Measurements from ENCODE around the gene CLTRN. TPM values are rescaled to one million over a fixed set of nuclear protein-coding genes. Genes with fewer than 3 reads are reported as not detected.
A peak's percentile ranks its signal among the peaks of the same experiment; 100 is the strongest.

CLTRN gene
- total and polyA plus RNA-seq, 2 donors (not counting 1 experiment from before 2014, with no cell fraction given): 0.50 to 0.51 TPM

DNA sequence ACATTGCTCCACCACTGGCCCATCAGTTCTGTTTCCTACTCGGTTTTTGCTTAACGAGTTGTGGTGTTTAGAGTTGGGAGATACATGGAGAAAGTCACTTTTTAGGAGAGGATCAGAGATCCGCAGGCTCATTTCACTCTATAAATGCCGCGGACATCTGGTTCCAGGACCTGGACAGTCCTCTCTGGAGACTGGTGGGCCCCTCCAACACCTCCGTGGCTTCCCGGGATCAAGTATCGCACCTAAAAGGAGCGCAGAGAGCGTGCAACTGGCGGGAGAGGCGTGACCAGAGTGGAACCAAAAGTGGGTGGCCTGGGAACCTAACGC lies 9.9 kb upstream of the CLTRN start:
- DNase-seq (ENCODE audit: low read depth in 2 of 2): no peak
- Histone ChIP-seq H3K27ac (ENCODE audit: insufficient read depth, low read length) (peak overlapping the region; percentile 99), H3K79me2 (ENCODE audit: control insufficient read depth, insufficient read depth, low read length) (peaks cover 37% of the 10 kb centered on the region), H4K20me1 (ENCODE audit: control insufficient read depth, extremely low read depth, insufficient read depth, low read length) (no peaks in the 10 kb centered on the region), H3K4me2 (ENCODE audit: extremely low read depth, insufficient read depth, low read length) (peak overlapping the region; percentile 59), H2AFZ (ENCODE audit: low read length) (peak overlapping the region; percentile 93), H3K36me3 (ENCODE audit: control insufficient read depth, insufficient read depth, low read length) (no peaks in the 10 kb centered on the region), H3K4me1 (ENCODE audit: control insufficient read depth, extremely low read depth, insufficient read depth, low read length) (no peaks in the 10 kb centered on the region), H3K9ac (ENCODE audit: insufficient read depth, low read length) (no peak overlapping the region), H3K27me3 (ENCODE audit: control insufficient read depth, insufficient read depth, low read length) (no peaks in the 10 kb centered on the region), H3K4me3 (replicated peaks in 1 of 4; ENCODE audit: control extremely low read depth in 1 of 4, insufficient read depth in 1 of 4, low read depth in 3 of 4, low read length in 4 of 4) (peak overlapping the region; percentile 75 to 100 (median 93)), H3K9me3 (ENCODE audit: control insufficient read depth, insufficient read depth, low read depth, low read length) (no peaks in the 10 kb centered on the region)
- no peak for TF ChIP-seq EZH2 (IDR thresholded peaks at IDR 0.05; ENCODE audit: low read length, missing control alignments)
- TF ChIP-seq, protein P1, sequence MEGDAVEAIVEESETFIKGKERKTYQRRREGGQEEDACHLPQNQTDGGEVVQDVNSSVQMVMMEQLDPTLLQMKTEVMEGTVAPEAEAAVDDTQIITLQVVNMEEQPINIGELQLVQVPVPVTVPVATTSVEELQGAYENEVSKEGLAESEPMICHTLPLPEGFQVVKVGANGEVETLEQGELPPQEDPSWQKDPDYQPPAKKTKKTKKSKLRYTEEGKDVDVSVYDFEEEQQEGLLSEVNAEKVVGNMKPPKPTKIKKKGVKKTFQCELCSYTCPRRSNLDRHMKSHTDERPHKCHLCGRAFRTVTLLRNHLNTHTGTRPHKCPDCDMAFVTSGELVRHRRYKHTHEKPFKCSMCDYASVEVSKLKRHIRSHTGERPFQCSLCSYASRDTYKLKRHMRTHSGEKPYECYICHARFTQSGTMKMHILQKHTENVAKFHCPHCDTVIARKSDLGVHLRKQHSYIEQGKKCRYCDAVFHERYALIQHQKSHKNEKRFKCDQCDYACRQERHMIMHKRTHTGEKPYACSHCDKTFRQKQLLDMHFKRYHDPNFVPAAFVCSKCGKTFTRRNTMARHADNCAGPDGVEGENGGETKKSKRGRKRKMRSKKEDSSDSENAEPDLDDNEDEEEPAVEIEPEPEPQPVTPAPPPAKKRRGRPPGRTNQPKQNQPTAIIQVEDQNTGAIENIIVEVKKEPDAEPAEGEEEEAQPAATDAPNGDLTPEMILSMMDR (conservative IDR thresholded peaks at IDR 0.05 in 1 of 2, IDR thresholded peaks at IDR 0.05 in 1 of 2; ENCODE audit: low read depth in 1 of 2, low read length in 2 of 2): no peak

DNA sequence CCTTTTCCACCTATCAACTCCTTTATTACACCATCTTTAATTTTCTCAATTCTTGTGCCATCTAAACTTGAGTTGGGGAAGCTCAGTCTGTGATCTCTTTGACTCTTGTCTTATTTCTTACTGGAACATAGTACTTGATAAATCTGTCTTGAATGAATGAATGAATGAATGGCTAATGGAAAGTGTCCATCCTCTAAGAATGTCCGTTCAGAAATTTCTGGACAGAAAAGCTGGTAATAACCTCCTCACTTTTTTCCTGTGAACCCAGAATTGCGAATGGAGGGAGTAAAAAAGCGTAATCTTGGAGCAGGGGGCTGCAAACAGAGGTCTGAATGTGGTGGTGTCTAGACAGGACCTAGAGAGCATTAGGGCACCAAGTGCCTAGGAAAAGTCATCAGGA lies 9.4 kb upstream of the CLTRN start:
- peak overlapping the region; percentile 99 for H3K27ac ChIP-seq (ENCODE audit: insufficient read depth, low read length)
- DNase-seq (ENCODE audit: low read depth in 2 of 2): no peak
- H3K4me3 ChIP-seq (replicated peaks in 1 of 4; ENCODE audit: control extremely low read depth in 1 of 4, insufficient read depth in 1 of 4, low read depth in 3 of 4, low read length in 4 of 4): peak overlapping the region; percentile 75 to 100 (median 93)
- H2AFZ ChIP-seq (ENCODE audit: low read length): peak overlapping the region; percentile 93
- no peak for TF ChIP-seq EZH2 (IDR thresholded peaks at IDR 0.05; ENCODE audit: low read length, missing control alignments)
- TF ChIP-seq, protein P1 (conservative IDR thresholded peaks at IDR 0.05 in 1 of 2, IDR thresholded peaks at IDR 0.05 in 1 of 2; ENCODE audit: low read depth in 1 of 2, low read length in 2 of 2): no peak
- no peaks in the 10 kb centered on the region for H3K36me3 ChIP-seq (ENCODE audit: control insufficient read depth, insufficient read depth, low read length)
- H3K4me1 ChIP-seq (ENCODE audit: control insufficient read depth, extremely low read depth, insufficient read depth, low read length): no peaks in the 10 kb centered on the region
- H3K4me2 ChIP-seq (ENCODE audit: extremely low read depth, insufficient read depth, low read length): peak overlapping the region; percentile 59
- H3K9ac ChIP-seq (ENCODE audit: insufficient read depth, low read length): no peak overlapping the region
- H4K20me1 ChIP-seq (ENCODE audit: control insufficient read depth, extremely low read depth, insufficient read depth, low read length): no peaks in the 10 kb centered on the region
- H3K9me3 ChIP-seq (ENCODE audit: control insufficient read depth, insufficient read depth, low read depth, low read length): no peaks in the 10 kb centered on the region
- peaks cover 32% of the 10 kb centered on the region for H3K79me2 ChIP-seq (ENCODE audit: control insufficient read depth, insufficient read depth, low read length)
- H3K27me3 ChIP-seq (ENCODE audit: control insufficient read depth, insufficient read depth, low read length): no peaks in the 10 kb centered on the region

DNA sequence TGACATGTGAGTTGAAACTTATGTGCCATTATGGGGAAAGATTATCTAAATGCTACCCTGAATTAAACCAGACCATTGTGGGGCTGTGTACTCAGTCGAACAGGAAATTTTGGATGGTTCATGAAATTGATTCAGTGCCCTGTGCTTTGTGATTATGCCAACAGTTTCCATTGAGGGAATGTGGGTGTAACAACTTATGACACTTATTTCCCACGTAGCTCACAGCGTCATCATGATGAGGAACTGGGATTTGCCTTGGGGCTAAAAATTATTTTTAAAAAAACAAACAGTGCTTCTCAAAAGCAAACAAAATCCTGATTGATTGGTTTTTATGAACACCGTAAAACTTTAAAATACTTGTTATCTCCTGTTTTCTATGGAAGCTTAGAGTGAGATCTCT lies 8.3 kb upstream of the CLTRN start:
- H3K4me2 ChIP-seq (ENCODE audit: extremely low read depth, insufficient read depth, low read length): no peak overlapping the region
- H4K20me1 ChIP-seq (ENCODE audit: control insufficient read depth, extremely low read depth, insufficient read depth, low read length): no peaks in the 10 kb centered on the region
- H3K4me3 ChIP-seq (replicated peaks in 1 of 4; ENCODE audit: control extremely low read depth in 1 of 4, insufficient read depth in 1 of 4, low read depth in 3 of 4, low read length in 4 of 4): no peak overlapping the region
- H2AFZ ChIP-seq (ENCODE audit: low read length): no peak overlapping the region
- TF ChIP-seq, protein P1 (conservative IDR thresholded peaks at IDR 0.05 in 1 of 2, IDR thresholded peaks at IDR 0.05 in 1 of 2; ENCODE audit: low read depth in 1 of 2, low read length in 2 of 2): no peak
- TF ChIP-seq EZH2 (IDR thresholded peaks at IDR 0.05; ENCODE audit: low read length, missing control alignments): no peak
- no peaks in the 10 kb centered on the region for H3K36me3 ChIP-seq (ENCODE audit: control insufficient read depth, insufficient read depth, low read length)
- no peak overlapping the region for H3K9ac ChIP-seq (ENCODE audit: insufficient read depth, low read length)
- no peaks in the 10 kb centered on the region for H3K4me1 ChIP-seq (ENCODE audit: control insufficient read depth, extremely low read depth, insufficient read depth, low read length)
- H3K9me3 ChIP-seq (ENCODE audit: control insufficient read depth, insufficient read depth, low read depth, low read length): no peaks in the 10 kb centered on the region
- H3K27ac ChIP-seq (ENCODE audit: insufficient read depth, low read length): no peak overlapping the region
- no peaks in the 10 kb centered on the region for H3K27me3 ChIP-seq (ENCODE audit: control insufficient read depth, insufficient read depth, low read length)
- no peak for DNase-seq (ENCODE audit: low read depth in 2 of 2)
- H3K79me2 ChIP-seq (ENCODE audit: control insufficient read depth, insufficient read depth, low read length): peaks cover 23% of the 10 kb centered on the region

Measured in fibroblast of lung (primary cell).